Hindlimb muscle (tissue), 1 donor: Measurements from ENCODE around the gene IGSF5. TPM values are rescaled to one million over a fixed set of nuclear protein-coding genes. Genes with fewer than 3 reads are reported as not detected.
"Not testable (repeated sequence)": the region's sequence is repeated elsewhere in the genome, so short reads cannot be mapped to it uniquely, and the experiment has no call there.

Experiments
- DNase-seq: peaks from one replicate; pipeline ENCODE4 v3.0.0-alpha.2; 2013
- polyA plus RNA-seq: library from polyadenylated mRNA; unstranded; fragments of 120-200 nt; gene quantifications from one replicate; pipeline ENCODE4 v1.2.1, GENCODE V29; 2013; ENCODE audit not compliant: insufficient read length

The IGSF5 gene
- 0.70 TPM for polyA plus RNA-seq

DNA sequence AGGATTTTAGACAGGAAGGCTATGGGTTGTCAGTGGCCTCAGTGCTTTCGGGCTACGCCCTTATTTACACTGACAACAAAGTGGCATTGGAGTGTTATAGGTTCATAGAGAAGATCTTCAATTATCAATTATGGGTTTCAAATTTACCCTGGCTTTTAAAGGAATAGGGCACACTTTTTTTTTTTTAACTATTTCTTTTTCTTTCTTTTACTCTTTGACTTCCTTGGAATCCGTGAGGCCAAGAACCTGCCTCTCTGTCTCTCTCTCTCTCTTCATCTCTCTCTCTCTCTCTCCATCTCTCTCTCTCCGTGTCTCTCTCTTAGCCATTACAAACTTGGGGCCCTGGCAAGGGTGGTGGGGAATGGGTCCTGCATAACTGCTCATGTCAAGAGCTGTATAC, at the start of gene IGSF5:
Gene IGSF5, plus strand, starts transcription at position 301 of the 400 bp plus-strand sequence. CDS start 327 bp downstream, outside the sequence.
- not testable (repeated sequence) for DNase-seq

DNA sequence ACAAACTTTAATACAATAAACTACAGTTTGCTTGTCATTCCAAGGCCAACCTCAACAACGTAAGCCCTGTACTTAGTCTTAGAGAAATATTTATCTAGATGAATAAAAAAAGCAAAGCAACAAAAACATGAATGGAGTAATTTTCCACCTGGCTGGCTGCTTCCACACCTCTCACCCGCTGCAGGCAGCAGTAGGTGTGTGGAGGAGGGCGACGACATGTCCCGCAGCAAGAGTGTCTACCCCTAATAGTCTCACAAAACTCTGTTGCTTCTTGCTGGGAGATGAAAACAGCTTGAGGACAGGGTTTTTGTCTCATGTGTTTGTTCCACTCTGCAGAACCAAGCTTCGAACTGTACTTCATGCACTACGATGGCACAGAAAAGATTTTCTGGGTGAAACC, 48.8 kb upstream of the IGSF5 start:
- no peak for DNase-seq

DNA sequence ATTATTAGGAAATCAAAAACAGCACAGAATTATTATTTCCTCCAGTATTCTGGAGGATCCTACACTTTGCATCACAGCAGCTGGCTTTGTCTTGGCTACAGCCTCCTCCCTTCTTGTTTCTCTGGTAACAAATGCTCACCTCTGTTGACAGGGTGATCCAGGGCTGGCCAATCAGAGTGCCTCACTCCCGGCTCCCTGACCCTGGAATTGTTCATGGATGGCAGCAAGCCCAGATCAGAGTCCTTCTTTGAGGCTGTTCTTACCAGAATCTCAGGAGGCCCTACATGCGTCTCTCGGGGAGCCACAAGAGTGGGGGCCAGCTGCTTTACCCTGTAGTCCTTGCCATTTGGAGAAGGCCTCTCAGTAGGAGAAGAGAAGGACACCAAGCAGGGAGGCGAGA, 48.4 kb upstream of the IGSF5 start:
- DNase-seq = no peak

DNA sequence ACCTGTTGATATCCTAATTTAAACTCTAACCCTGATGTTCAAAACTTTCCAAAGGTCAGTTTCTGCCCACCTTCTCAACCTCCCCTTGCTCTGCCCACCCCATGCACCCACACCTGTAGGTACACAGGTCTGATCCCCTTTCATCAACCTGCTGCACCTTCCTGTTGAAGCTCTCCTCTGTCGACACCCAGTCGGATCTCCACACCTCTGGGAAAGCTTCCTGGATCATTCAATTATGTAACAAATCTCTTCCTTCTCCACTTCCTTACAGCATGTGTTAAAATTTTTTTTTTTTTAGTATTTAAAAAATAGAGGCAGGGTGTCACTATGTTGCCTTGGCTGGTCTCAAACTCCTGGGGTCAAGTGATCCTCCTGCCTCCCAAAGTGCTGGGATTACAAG, 44.7 kb upstream of the IGSF5 start:
- DNase-seq = no peak

DNA sequence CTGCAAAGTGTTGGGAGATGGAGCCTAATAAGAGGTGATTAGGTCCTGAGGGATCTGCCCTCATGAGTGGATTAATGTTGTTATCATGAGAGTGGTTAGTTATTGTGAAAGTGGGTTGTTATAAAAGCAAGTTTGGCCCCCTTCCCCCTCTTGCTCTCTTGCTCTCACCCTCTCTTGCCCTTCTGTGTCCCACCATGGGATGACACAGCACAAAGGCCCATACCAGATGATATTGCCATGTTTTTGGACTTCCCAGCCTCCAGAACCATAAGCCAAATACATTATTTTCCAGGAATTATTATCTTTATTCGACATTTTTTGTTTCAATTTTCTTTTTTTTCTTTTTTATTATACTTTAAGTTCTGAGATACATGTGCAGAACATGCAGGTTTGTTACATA, 41.4 kb upstream of the IGSF5 start:
- DNase-seq = no peak

DNA sequence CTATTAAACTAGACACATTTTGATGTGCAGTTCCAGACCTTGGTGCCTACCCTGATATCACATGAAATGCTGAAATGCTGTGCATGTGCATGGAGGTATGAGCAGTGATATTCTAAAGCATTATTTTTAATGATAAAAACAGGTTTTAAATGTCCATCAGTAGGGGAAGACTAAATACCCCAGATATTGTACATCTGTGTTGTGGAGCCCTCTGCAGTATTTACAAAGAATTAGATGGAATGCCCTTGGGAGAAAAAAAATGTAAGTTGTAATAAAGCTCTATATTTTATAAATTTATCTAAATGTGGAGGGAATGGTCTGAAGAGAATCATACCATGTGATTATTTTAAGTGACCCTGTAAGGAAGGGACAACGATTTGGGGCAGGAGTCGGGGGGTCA, 39.1 kb upstream of the IGSF5 start:
- no peak for DNase-seq

DNA sequence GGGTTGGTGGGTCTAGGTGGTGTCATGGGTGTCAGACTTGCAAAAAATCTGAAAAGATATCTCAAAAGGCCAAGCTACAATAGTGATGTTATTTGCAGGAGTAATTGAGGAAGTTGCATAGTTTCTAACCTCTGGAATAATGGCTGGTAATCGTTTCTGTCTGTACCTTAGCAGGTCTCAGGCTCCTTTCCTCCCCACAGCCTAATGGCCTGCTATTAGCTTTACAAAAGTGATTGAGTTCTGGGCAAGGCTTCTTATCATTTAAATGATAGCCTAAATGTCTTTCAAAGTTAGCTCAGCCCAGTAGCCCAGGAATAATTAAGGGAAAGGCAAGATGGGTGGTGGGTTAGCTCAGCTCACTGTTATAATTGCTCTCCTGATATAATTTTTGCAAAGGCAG, 37.7 kb upstream of the IGSF5 start:
- DNase-seq = no peak

DNA sequence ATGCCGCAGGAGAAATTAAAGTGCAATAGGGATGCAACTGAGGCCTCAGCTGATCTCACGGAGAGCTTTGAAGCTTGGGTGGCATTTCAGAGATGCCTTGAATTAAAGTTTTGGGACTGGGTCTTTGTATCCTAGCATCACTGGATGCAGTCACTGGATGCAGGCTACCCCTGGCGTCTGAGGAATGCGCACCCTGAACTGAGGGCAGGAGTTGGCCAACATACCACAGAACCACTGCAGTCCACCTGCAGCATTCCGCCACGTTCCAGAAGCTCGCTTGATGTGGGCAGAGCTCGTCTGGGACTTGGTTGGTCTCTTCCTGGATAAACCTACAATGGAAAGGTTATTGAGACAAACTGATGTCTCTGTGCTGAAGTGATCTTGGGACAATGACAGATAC, 34.1 kb upstream of the IGSF5 start:
- DNase-seq = no peak

DNA sequence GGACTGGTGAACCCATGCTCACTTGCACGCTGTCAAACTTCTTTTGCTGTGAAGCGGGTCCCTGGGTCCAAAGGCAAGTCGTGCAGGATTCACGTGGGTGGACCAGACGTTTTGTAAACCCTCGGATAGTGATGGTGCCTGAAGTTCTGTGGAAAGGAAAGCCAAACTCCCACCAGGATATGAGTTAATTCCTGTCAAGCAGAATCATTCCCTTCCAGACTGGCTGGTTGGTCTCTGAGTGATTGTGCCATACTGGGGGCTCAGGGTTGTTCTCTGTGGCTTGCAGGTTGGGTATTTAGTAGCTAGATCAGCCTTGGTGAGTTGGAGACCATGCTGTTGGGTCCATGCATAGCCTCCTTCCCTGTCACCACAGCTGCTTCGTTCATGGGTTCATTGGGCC, 32.7 kb upstream of the IGSF5 start:
- DNase-seq = no peak

DNA sequence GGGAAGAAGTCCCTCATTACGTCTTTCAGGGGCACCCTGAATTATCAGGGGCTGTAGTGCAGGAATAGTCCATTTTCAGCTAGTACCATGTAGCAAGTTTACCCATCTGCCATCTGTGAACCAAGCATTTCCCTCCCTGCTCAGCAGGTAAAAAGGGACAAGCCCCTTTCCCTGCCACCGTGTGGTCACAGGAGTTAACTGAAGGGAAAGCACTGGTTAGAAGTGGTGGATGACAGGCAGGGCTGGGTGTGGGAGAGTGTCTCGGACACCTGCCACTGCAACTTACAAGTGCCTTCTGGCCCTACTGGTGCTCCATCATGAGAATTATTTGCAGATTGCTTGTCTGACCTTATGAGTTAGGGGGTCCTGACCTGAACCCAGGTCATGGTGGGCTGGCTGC, 32.0 kb upstream of the IGSF5 start:
- no peak for DNase-seq

DNA sequence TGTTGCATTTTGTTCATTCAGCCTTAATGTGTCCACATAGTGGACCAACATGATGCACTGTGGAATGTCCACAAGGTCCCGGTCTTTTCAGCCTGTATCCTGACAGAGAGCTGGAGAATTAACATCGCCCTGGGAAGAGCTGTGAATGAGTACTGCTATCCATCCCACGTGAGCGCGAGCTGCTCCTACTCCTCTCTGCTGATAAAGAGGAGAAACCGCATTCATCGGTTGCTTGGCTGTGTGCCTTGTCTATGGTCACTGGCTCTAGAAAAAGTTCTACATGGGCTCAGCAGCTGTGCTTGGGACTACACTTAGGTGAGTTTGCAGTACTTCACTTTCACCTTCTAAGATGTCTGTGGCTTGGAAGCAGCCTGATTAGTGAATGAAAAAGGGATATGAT, 31.1 kb upstream of the IGSF5 start:
- no peak for DNase-seq

DNA sequence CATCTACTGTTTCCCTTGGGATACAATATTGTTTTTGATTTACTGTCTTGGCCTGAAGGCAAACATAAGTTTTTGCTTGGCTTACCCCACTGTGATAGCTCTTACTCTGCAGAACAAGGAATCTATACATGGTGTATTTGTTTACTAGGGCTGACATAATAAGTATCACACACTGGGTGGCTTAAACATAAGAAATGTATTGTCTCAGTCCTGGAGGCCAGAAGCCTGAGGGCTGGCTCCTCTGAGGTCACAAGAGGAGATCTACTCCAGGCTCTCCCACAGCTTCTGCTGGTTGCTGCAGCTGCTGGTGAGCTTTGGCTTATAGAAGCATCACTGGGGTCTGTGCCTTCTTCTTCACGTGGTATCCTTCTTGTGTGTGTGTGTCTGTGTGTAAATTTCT, 30.7 kb upstream of the IGSF5 start:
- no peak for DNase-seq

DNA sequence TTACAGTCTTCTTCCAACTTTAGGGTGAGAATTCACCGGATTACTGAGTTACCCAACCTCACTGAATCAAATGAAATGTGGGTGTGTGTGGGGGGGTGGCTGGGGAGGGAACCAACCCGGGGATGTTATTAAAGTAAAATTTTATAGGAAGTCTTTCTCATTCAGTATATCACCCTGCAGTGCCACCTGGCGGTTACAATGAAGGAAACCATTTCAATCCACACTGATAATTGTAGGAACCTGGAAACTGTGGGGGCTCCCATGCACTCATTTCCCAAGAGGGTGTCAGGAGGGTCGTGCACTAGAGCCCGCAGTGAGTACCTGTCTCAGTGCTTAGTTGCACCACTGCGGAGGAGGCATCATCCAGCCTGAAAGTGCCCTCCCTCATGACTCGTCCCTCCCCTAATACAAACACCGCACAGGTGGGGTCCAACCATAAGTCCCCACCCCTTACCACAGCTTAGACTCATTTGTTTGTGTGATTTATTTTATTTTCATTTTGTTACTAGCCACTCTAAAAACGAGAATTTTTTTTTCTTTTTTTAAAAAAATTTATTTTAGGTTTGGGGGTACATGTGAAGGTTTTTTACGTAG, 29.1 kb upstream of the IGSF5 start:
- peak; percentile 53 for DNase-seq

DNA sequence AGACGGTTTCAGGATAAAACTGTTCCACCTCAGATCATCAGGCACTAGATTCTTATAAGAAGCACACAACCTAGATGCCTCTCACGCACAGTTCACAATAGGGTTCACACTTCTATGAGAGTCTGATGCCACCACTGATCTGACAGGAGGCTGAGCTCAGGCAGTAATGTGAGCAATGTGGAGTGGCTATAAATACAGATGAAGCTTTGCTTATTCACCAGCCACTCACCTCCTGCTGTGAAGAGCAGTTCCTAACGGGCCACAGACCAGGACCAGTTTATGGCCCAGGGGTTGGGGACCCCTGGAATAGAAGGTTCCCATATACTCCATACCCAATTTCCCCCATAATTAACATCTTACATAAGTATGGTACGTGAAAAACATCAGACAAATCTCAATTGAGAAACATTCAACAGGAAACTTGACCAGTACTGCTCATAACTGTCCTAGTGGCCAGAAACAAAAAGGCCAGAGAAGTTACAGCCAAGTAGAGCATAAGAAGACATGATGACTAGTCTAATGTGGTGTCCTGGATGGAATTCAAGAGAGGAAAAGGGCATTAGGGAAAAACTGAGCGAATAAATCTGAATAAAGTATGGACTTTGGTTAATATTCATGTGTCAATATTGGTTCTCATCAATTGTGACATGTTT, 24.7 kb upstream of the IGSF5 start:
- no peak for DNase-seq

DNA sequence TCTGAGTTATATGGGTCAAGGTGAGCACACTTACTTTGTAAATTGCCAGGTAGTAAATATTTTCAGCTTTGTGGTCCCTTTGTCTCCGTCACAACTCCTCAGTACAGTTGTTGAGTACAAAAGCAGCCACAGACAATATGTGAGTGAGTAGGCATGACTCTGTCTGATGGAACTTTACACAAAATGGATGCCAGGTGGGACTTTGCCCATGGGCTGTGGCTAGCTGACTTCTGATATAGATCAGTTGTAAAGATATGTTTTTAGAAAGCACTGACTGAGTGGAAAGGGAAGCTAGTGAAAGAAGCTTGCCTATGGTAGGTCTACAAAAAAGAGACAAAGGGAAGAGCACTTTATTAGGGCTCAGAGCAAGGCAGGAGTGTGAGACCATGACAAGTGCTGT, 23.1 kb upstream of the IGSF5 start:
- DNase-seq = no peak

DNA sequence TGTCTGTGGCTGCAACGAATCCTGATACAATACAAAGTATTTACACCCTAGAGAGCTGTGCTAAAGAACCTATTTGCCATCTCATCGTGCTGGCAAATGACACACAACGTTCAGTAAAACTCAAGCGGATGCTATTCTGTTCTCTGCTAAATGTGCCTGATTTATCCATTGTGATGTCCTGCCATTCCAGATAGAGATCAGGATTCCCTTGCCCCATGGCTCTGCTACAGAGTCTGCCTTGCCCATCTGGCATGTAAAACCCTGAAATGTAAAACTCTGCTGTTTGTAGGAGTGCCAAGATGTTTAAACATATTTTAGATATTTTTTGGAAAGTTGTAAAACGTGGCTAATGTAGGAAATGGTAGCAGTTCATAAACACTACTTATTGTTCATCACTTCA, 20.0 kb upstream of the IGSF5 start:
- no peak for DNase-seq

DNA sequence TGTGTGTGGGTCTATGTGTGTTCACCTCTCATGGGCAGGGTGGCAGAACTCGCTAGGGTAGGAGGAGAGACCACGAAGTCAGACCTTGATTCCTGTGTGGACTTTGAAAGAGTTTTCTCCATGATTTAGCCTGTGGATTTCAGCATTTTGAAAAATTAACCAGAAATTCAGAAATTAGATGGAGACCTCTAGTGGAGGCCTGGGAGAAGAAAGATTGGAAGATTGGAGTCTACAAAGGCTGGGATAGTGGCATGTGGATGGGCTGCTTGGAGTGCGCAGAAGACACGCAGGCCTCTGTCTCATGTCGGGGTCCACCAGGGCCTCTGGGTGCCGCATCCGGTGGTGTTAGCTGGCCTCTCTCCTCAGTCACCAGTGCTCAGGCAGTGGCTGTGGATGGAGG, 18.9 kb upstream of the IGSF5 start:
- no peak for DNase-seq

DNA sequence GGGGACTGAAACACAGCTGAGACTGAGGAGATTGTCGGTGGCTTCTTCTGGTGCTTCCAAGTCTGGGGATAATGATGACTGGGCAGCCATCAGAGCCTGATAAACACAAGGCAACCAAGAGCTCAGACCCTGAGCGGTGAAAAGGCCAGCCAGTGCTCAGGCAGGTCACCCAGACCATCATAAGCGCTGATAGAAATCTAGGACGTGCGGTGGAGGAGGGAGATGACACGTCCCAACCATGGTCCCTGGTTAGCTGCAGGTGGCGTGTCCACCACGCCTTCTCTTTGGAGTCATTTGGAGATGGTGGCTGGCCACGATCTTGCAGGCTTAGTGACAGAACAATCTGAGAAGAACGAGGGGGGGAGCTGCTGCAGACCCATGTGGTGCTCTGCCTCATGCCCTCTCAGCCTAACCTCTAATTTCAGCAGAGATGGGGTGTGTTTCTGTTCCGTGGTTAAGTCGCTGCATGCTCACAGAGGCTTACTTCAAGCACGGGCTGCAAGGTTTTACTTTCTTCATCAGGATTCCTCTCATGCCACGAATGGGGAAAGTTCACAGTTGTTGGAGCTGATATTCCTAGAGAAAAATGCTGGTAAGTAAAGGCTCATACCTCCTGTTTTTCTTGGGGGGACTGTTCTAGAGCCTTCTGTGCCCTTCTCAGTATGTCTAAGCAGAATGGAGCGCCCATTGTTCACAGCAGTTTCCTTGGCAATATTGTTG, 17.4 kb upstream of the IGSF5 start:
- DNase-seq = no peak

DNA sequence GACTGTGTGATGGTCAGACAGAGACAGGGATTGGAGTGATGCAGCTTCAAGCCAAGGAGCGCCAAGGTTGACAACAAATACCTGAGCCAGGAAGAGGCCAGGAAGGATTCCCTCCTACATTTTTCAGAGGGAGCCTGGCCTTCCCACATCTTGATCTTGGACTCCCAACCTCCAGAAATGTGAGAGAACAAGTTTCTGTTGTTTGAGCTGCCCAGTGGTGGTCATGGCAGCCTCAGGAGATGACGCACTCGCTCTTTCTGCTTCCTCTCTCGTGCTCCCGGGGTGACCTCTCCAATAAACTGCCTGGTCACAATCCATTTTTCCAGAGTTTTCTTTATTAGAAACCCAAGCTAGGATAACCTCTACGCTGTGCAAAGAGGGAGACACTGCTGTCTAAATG, 16.6 kb upstream of the IGSF5 start:
- DNase-seq = no peak

DNA sequence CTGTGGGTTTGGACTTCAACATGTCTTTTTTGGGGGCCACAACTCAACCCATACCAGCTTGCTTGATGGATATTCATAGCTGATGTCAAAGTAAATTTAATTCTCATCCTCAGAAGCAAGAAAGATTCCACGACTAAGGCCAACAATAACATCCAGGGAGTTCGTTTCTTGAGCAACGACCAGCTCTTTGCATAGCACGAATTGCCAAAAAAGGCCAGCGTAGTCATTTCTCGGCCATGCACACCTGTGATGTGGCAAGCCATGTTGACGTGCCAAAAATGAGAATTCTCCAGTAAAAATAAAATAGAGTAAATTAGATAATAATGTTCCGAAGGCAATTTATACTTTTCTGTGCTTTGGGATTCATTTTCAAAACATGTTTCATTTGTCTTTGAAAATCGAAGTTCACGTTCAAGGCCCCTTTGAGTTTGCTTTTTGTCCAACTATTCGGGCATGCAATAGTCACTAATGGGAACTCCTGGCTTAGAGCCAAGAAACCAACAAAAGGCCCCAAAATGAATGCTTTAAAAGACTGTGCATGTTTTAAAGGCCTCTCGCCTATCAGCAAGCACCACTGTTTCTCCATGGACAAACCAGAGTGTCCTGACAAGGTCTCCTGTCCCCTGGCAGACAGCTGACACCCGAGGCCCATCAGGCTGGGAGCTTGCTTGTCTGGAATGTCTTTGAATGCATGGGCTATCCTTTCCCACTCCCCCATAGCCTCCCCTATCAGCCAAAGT, 14.4 kb upstream of the IGSF5 start:
- no peak for DNase-seq

DNA sequence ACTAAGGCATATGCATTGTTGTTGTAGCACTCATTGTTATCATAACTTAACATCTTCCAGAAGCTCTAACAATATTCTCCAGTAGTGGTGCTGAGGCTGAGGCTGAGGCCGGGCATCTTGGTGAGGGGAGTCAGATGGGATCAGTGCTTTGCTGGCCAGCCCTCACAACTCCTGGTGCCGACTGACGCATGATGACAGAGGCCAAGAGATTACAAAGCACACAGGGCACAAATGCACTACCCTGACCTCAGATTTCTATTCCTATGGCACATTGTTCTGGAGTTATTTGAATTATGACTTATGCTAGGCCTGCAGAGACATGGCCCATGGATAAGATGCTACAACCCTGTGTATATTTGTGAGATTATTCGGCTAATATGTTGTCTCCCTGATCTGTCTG, 8.3 kb upstream of the IGSF5 start:
- no peak for DNase-seq

DNA sequence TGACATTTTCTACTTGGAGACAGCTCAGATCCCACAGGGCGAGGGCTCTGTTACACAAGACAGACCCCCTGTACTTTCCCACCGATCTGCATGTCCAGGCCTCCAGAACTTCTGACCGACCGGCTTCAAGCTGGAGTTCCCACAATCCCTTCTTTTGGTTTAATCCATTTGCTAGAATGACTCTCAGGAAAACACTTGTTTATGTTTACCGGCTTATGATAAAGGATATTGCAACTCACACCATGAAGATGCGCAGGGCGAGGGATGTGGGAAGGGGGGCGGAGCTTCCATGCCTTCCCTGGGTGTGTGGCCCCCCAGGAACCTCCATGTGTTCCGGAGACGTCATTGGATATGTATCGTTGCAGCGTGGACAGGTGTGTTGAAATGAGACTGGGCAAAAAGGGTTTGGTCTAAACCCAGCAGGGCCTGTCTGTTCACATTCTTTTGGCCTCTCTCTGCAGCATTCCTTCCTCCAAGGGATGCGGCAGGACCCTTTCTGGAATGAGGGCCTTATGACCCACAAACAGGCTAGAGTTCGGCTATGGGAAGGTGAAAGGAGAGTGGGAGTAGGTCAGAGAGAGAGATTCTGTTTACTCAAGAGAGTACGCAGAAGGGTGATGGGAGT, 7.5 kb upstream of the IGSF5 start:
- no peak for DNase-seq

DNA sequence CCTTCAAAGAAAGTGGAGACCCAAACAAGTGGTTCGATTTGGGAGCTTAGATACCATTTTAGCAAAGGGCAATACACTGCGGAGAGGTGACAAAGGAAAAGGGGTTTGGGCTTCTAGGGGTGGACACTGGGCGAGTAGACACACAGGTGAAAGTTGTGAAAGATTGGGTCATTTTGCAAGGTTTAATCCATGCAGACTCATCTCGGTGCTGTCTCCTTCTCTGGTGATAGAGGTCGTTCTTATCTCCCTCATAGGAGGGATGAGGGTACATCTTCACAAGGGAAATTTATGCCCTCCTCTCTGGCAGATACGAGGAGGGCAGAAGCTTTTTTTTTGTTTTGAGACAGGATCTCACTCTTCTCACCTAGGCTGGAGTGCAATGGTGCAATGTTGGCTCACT, 6.4 kb upstream of the IGSF5 start:
- DNase-seq = no peak
